CD4-positive, alpha-beta T cell treated with Interleukin-17A for 4 hours (primary cell): ENCODE measurements around the gene SYT3.

Experiments used
- DNase-seq: peaks from one replicate; pipeline ENCODE4 v3.0.0-alpha.2; 2020; ENCODE audit warnings: mixed read lengths

Gene SYT3

GRCh38 chr19:50639121-50640112 is at the start of gene SYT3:
TSS of gene SYT3 (minus strand) at chr19:50639881. CDS start at chr19:50637411, 2,470 bp downstream.
- peak; percentile 53 for DNase-seq

GRCh38 chr19:50688766-50689165 is 49.1 kb upstream of the SYT3 start:
- DNase-seq, result no peak

- DNase-seq, result no peak
These were observed 46.8 kb upstream of the SYT3 start for GRCh38 chr19:50686310-50687032.

- peak; percentile 72 for DNase-seq
These were observed 39.8 kb upstream of the SYT3 start for GRCh38 chr19:50679177-50680125.

- DNase-seq, result no peak
These were observed 38.6 kb upstream of the SYT3 start for GRCh38 chr19:50678323-50678722.

GRCh38 chr19:50677636-50678035 is 38.0 kb upstream of the SYT3 start:
- no peak for DNase-seq

GRCh38 chr19:50676625-50677197 is 37.0 kb upstream of the SYT3 start:
- DNase-seq, result no peak

- DNase-seq, result no peak
These were observed 33.4 kb upstream of the SYT3 start for GRCh38 chr19:50673118-50673517.

GRCh38 chr19:50670102-50670380 is 30.4 kb upstream of the SYT3 start:
- DNase-seq, result no peak

- DNase-seq, result peak; percentile 44
These were observed 29.8 kb upstream of the SYT3 start for GRCh38 chr19:50669302-50670101.

GRCh38 chr19:50668879-50669278 is 29.2 kb upstream of the SYT3 start:
- no peak for DNase-seq

GRCh38 chr19:50668416-50668815 is 28.7 kb upstream of the SYT3 start:
- no peak for DNase-seq

- DNase-seq, result no peak
These were observed 28.1 kb upstream of the SYT3 start for GRCh38 chr19:50667759-50668231.

GRCh38 chr19:50667177-50667758 is 27.6 kb upstream of the SYT3 start:
- DNase-seq, result no peak

GRCh38 chr19:50666346-50667176 is 26.9 kb upstream of the SYT3 start:
- DNase-seq, result no peak

- no peak for DNase-seq
These were observed 24.5 kb upstream of the SYT3 start for GRCh38 chr19:50664204-50664603.

GRCh38 chr19:50663482-50663790 is 23.8 kb upstream of the SYT3 start:
- no peak for DNase-seq

- no peak for DNase-seq
These were observed 23.2 kb upstream of the SYT3 start for GRCh38 chr19:50662651-50663481.
